WTC11 (cell line): ENCODE results near the gene TMEM94.

Source experiments
- TEAD1 ChIP-seq: sonication (generic); formaldehyde crosslinking; IDR thresholded peaks from 2 replicates; pipeline ENCODE4 v1.8.0; 2022; ENCODE audit warnings: mild to moderate bottlenecking, missing genetic modification reagents
- TF ChIP-seq, protein P1 (sequence below): fragments of 250-450 bp; sonication (Bioruptor Pico); IDR thresholded peaks from 2 replicates; pipeline ENCODE4 v2.1.2; 2022; ENCODE audit warnings: mild to moderate bottlenecking, moderate library complexity

DNA sequence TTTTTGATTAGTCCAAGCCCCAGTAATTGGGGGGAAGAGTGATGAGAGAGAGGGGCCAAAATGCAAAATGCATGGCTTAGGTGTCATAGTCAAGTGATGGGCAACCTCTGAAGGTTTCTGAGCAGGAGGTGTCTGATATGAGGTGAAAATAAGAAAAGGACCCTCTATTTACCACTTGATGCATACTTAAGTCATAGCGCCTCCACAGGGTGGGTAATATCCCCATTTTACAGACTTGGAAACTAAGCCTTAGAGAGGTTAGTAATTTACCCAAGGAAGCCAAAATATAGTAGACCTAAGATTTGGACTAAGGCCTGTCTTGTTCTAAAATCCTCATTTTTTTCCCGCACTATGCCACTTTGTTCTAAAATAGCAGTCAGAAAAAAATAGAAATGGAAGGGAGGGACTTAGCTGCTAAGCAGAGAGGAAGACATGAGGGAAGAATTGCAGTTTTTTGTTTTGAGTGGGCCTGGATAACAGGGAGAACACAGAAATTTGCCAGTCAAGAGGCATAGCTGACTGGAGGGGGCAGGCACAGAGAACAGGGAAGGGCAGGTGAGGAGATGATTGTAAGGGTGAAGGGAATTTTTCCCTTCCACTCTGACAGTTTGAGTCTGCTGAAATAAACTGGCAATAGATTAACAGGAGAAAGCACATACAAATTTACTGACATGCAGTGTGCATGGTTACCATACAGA, 48.6 kb upstream of the TMEM94 start:
- TF ChIP-seq TEAD1 (CRISPR knock-in tag): no peak
- TF ChIP-seq, protein P1, sequence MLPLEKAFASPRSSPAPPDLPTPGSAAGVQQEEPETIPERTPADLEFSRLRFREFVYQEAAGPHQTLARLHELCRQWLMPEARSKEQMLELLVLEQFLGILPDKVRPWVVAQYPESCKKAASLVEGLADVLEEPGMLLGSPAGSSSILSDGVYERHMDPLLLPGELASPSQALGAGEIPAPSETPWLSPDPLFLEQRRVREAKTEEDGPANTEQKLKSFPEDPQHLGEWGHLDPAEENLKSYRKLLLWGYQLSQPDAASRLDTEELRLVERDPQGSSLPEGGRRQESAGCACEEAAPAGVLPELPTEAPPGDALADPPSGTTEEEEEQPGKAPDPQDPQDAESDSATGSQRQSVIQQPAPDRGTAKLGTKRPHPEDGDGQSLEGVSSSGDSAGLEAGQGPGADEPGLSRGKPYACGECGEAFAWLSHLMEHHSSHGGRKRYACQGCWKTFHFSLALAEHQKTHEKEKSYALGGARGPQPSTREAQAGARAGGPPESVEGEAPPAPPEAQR (CRISPR knock-in tag): no peak
